HG03354 (cell line): ENCODE measurements around the gene IFNL1.
"Not testable (repeated sequence)": the region's sequence is repeated elsewhere in the genome, so short reads cannot be mapped to it uniquely, and the experiment has no call there.

Source experiments
- ATAC-seq: cut with Tn5 transposase; IDR thresholded peaks from one replicate; pipeline ENCODE4 v1.9.1; 2021; ENCODE audit warnings: mild to moderate bottlenecking; ENCODE audit not compliant: unreplicated experiment, poor library complexity, severe bottlenecking

The IFNL1 gene

GRCh38 chr19:39269369-39269768 lies 26.8 kb upstream of the IFNL1 start:
- ATAC-seq, result not testable (repeated sequence)

GRCh38 chr19:39270036-39270871 lies 26.0 kb upstream of the IFNL1 start:
- ATAC-seq, result no peak

DNA sequence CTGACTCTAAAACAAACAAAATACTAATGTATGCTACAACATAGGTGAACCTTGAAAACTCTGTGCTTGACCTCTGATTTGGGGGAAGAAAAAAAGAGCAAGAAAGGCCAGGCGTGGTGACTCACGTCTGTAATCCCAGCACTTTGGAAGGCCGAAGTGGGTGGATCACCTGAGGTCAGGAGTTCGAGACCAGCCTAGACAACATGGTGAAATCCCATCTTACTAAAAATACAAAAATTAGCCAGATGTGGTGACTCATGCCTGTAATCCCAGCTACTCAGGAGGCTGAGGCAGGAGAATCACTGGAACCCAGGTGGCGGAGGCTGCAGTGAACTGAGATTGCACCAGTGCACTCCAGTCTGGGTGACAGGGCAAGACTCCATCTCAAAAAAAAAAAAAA lies 22.3 kb upstream of the IFNL1 start:
- ATAC-seq, result not testable (repeated sequence)

DNA sequence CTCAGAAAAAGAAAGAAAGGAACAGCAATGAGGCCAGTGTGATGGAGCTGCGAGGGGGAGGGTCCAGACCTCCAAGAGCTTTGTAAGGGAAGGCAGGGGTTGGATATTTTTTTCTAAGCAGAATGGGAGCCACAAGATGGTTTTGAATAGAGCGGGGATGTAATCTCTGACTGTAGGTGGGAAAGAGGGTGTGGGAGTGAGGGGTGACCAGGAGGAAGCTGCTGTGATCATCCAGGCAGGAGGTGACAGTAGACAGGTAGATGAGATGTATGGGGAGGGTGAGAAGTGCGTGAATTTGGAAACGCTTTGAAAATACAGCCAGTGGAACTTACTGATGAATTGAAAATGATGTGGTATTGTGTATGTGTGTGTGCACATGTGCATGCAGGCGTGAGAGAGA lies 20.6 kb upstream of the IFNL1 start:
- ATAC-seq, result no peak

DNA sequence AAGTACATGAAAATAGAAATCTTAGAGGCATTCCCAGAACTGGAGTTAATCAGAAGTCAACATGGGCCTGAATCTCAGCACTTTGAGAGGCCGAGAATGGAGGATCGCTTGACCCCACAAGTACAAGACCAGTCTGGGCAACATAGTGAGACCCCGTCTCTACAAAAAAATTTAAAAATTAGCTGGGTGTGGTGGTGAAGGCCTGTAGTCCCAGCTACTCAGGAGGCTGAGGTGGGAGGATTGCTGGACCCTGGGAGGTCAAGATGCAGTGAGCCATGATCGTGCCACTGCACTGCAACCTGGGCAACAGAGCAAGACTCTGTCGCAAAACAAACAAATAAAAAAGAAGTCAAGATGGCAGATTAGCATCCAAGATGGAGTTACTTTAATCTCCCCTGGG lies 19.5 kb upstream of the IFNL1 start:
- ATAC-seq, result no peak

- no peak for ATAC-seq
These were observed 18.6 kb upstream of the IFNL1 start for GRCh38 chr19:39277598-39277997.

- ATAC-seq, result no peak
These were observed 14.2 kb upstream of the IFNL1 start for GRCh38 chr19:39282021-39282420.

DNA sequence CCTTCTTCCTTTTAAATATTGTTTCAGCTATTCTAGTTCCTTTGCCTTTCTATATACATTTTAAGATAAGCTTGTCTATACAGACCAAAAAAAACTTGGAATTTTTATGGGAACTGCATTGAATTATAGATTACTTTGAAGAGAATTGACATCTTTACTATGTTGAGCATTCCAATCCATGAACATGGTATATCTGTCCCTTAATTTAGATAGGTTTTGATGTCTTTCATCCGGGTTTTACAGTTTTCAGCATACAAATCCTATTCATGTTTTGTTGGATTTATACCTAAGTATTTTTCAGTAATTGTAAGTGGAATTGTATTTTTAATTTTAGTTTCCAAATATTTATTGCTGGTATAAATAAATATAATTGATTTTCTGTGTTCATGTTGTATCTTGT lies 12.2 kb upstream of the IFNL1 start:
- no peak for ATAC-seq

DNA sequence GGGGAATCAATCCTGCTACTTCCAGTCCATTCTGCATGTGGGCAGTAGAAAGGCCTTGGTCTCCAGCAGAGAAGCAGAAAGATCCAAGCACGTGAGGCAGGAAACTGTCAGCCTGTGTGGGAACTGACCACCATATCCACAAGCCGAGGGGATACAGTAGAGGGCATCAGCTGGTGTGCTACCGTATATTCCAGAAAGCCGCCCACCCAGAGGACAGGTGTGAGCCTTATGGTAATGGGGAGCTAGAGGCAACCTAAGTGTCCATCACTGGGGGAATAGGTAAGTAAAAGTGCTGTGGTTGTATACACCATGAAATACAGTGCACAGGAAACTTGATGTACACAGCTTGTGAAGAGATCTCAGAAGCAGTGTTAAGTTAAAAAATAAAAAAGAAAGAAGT lies 2.8 kb upstream of the IFNL1 start:
- ATAC-seq, result no peak

GRCh38 chr19:39296906-39297305 lies 699 bp downstream of the IFNL1 start:
- ATAC-seq, result no peak

DNA sequence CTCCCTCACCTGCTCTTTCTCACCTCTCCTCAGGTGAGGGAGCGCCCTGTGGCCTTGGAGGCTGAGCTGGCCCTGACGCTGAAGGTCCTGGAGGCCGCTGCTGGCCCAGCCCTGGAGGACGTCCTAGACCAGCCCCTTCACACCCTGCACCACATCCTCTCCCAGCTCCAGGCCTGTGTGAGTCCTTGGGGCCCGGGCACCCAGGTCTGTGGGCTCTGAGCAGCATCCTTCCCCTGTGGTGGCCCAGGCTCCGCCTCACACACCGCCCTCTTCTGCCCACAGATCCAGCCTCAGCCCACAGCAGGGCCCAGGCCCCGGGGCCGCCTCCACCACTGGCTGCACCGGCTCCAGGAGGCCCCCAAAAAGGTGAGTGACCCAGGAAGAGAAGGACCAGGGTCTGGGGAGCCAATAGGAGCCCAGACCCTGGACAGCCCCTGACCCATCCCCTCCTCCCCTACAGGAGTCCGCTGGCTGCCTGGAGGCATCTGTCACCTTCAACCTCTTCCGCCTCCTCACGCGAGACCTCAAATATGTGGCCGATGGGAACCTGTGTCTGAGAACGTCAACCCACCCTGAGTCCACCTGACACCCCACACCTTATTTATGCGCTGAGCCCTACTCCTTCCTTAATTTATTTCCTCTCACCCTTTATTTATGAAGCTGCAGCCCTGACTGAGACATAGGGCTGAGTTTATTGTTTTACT lies 1.9 kb downstream of the IFNL1 start:
- ATAC-seq, result no peak

DNA sequence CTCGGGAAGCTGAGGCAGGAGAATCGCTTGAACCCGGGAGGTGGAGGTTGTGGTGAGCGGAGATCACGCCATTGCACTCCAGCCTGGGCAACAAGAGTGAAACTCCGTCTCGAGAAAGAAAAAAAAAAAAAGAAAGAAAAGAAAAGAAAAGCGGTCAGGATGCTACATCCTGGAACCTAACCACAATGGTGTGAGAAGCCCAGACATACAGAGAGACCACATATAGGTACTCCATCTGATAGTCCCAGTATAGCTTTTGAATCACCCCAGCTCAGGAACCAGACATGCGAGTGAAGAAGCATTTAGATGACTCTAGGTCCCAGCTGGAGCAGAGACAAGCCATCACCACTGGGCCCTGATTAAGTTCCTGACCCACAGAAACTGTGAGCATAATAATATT lies 3.2 kb downstream of the IFNL1 start:
- no peak for ATAC-seq

DNA sequence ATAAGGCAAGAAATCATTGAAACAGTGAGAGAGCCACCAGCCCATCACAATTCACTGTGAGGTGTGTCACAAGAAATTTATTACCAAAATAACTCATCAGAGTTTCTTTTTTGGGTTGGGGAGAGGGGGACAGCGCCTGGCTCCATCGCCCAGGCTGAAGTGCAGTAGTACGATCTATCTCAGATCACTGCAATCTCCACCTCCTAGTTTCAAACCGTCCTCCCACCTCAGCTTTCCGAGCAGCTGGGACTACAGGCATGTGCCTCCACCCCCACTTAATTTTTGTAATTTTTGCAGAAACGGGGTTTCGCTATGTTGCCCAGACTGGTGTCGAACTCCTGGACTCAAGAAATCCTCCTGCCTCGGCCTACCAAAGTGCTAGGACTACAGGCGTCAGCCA lies 3.6 kb downstream of the IFNL1 start:
- ATAC-seq, result no peak

- ATAC-seq, result no peak
These were observed 4.8 kb downstream of the IFNL1 start for GRCh38 chr19:39301021-39301420.

GRCh38 chr19:39301562-39301961 lies 5.4 kb downstream of the IFNL1 start:
- no peak for ATAC-seq

GRCh38 chr19:39303373-39304184 lies 7.4 kb downstream of the IFNL1 start:
- no peak for ATAC-seq

GRCh38 chr19:39304185-39304513 lies 7.9 kb downstream of the IFNL1 start:
- no peak for ATAC-seq

GRCh38 chr19:39304701-39305571 lies 8.7 kb downstream of the IFNL1 start:
- no peak for ATAC-seq

GRCh38 chr19:39306075-39306474 lies 9.9 kb downstream of the IFNL1 start:
- ATAC-seq, result no peak
